Panc1 (cell line): ENCODE data around the gene ZNF804B. TPM values are rescaled to one million over a fixed set of nuclear protein-coding genes. Genes with fewer than 3 reads are reported as not detected.

Experiments used
- ATAC-seq: fragments of 200-7000 bp; cut with Tn5 transposase; 2 replicates; pipeline ENCODE4 v1.9.1; 2020; ENCODE audit warnings: mild to moderate bottlenecking, moderate library complexity
- BruUV-seq: library from RNA; stranded (reverse); fragments of 400-500 nt; replicated peaks from 2 replicates; lab custom pipeline; 2021; lab: Mats Ljungman, UMichigan
- CTCF ChIA-PET: fragments of 300-600 bp; sonication (Branson Sonifier 250); formaldehyde crosslinking; loops from one replicate; lab custom pipeline; 2022; ENCODE audit warnings: antibody characterized with exemption; lab: Charles Lee
- POLR2A ChIA-PET: fragments of 300-600 bp; sonication (Branson Sonifier 250); formaldehyde crosslinking; loops from one replicate; lab custom pipeline; 2022; ENCODE audit warnings: antibody characterized with exemption; lab: Charles Lee
- DNase-seq: peaks from one replicate; pipeline ENCODE4 v3.0.0-alpha.2; 2010; ENCODE audit warnings: low read depth, low spot score
- H3K27ac ChIP-seq: 2 replicates; pipeline ENCODE4 v1.5.1; 2011; ENCODE audit warnings: mild to moderate bottlenecking, low read length, inconsistent platforms
- H3K27me3 ChIP-seq: fragments of 200-500 bp; sonication (Bioruptor generic); 2 replicates; pipeline ENCODE4 v1.6.0; 2014; ENCODE audit warnings: low read length, inconsistent platforms; ENCODE audit not compliant: control insufficient read depth, insufficient read depth
- H3K36me3 ChIP-seq: fragments of 200-500 bp; sonication (Bioruptor generic); 2 replicates; pipeline ENCODE4 v1.5.1; 2014; ENCODE audit warnings: inconsistent platforms, mild to moderate bottlenecking, low read length, moderate library complexity; ENCODE audit not compliant: control insufficient read depth, insufficient read depth
- H3K4me1 ChIP-seq: 2 replicates; pipeline ENCODE4 v1.5.1; 2011; ENCODE audit warnings: inconsistent platforms, mild to moderate bottlenecking, low read length, moderate library complexity; ENCODE audit not compliant: control insufficient read depth, insufficient read depth
- H3K4me3 ChIP-seq, 2 experiments: 2 replicates each; pipeline ENCODE4 v1.5.1; 2011 to 2012; ENCODE audit warnings: low read depth in 2 of 2, low read length in 2 of 2, mild to moderate bottlenecking in 2 of 2, inconsistent platforms in 1 of 2, moderate library complexity in 1 of 2
- H3K9me3 ChIP-seq: fragments of 200-500 bp; sonication (Bioruptor generic); 2 replicates; pipeline ENCODE4 v1.5.1; 2014; ENCODE audit warnings: low read depth, mild to moderate bottlenecking, inconsistent platforms, low read length, moderate library complexity; ENCODE audit not compliant: control insufficient read depth, insufficient read depth
- CTCF ChIP-seq: fragments of 450-650 bp; IDR thresholded peaks from 2 replicates; pipeline ENCODE4 v1.5.1; 2017; ENCODE audit warnings: mild to moderate bottlenecking
- POLR2AphosphoS5 ChIP-seq: IDR thresholded peaks from 2 replicates; pipeline ENCODE4 v1.6.1; 2012; ENCODE audit warnings: mild to moderate bottlenecking, low read depth, low read length, moderate library complexity
- REST ChIP-seq, 2 experiments: IDR thresholded peaks; 2 replicates each; pipeline ENCODE4 v1.6.1; 2011 to 2012; ENCODE audit warnings: low read depth in 2 of 2, control low read depth in 1 of 2, low read length in 1 of 2, mild to moderate bottlenecking in 1 of 2, moderate library complexity in 1 of 2; ENCODE audit not compliant: insufficient read depth in 1 of 2
- SIN3A ChIP-seq: IDR thresholded peaks from 2 replicates; pipeline ENCODE4 v1.6.1; 2012; ENCODE audit warnings: low read depth, mild to moderate bottlenecking, low read length, moderate library complexity, borderline replicate concordance; ENCODE audit not compliant: insufficient read depth
- TCF7L2 ChIP-seq: IDR thresholded peaks from 2 replicates; pipeline ENCODE4 v1.6.1; 2011; ENCODE audit warnings: mild to moderate bottlenecking, low read depth, low read length, inconsistent platforms
- in situ Hi-C: cut with HindIII; loops from 2 replicates; pipeline ENCODE4 v1.10.0; 2016; ENCODE audit warnings: low sequenced_read_pairs, low pct_unique_long_range_greater_than_20kb
- intact Hi-C: fragments of 100-400 bp; cut with micrococcal nuclease; formaldehyde crosslinking; loops from one replicate; pipeline ENCODE4 v1.10.0; 2022; ENCODE audit not compliant: unreplicated experiment
- total RNA-seq: library from RNA; stranded (reverse); gene quantifications from one replicate; pipeline ENCODE4 v1.2.1, GENCODE V29; 2021; ENCODE audit not compliant: unreplicated experiment

ZNF804B gene
- total RNA-seq, 1 experiment from 2014 or later = not detected

DNA sequence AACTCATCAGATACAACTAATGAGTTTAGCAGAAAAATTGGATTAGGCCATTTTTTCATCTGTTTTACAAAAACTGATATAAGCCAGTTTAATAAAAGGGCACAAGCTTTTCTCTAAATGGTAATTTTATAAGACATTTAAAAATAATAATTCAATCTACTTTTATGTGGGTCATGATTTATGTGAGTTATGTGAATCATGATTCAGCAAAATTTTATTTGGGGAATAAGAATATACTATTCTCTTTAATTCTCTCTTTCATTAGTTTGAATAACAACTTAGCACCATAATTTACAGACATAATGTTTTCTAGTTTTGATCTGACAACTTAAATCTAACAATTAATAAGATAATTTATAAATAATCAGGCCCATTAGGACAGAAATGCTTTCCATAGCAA lies 99.8 kb downstream of the ZNF804B start:
- H3K36me3 ChIP-seq = no peaks in the 10 kb centered on the region
- POLR2A ChIA-PET = no interaction called here
- H3K27me3 ChIP-seq = no peaks in the 10 kb centered on the region
- BruUV-seq = no TSS peak
- DNase-seq = no peak
- in situ Hi-C loops = no loop called here
- CTCF ChIA-PET = no interaction called here
- no peaks in the 10 kb centered on the region for H3K4me1 ChIP-seq
- no peaks in the 10 kb centered on the region for H3K9me3 ChIP-seq
- no peak for ATAC-seq
- H3K4me3 ChIP-seq = no peak overlapping the region
- TF ChIP-seq POLR2AphosphoS5 (no peak), SIN3A (no peak), REST (IDR thresholded peaks at IDR 0.05; ENCODE audit: insufficient read depth in 1 of 2, low read depth in 2 of 2, low read length in 1 of 2) (no peak), CTCF (no peak), TCF7L2 (no peak)
- H3K27ac ChIP-seq = no peak overlapping the region
- intact Hi-C loops = no loop called here

DNA sequence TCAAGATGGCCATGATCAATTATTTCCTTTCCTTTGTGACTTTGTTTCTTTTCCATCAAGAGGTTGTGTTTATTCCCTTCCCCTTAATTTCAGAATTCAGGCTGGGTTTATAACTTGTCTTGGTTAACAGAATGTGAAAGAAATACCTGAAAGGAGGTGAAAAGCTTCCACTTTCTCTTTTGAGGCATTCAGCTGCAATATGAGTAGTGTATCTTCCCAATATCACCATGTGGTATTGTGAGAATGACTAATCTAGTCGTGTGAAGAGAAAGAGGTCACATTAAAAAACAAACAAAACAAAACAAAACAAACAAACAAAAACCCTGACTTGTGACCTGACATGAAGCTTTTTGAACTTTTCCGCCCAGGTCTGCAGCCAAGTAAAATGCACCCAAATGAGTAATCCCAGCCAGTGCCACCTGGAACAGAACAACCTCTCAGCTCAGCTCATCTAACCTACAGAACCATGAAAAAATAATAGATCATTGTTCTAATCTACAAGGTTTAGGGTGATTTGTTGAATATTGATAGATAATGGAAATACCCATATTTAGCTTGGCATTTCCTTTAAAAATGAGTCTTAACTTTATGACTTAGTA lies 106.9 kb downstream of the ZNF804B start:
- BruUV-seq = no TSS peak
- H3K36me3 ChIP-seq = no peaks in the 10 kb centered on the region
- H3K9me3 ChIP-seq = no peaks in the 10 kb centered on the region
- TF ChIP-seq CTCF (no peak), TCF7L2 (no peak), REST (IDR thresholded peaks at IDR 0.05; ENCODE audit: insufficient read depth in 1 of 2, low read depth in 2 of 2, low read length in 1 of 2) (no peak), SIN3A (no peak)
- ChIA-PET POLR2A (interaction anchor here (0.6 kb wide), 1 partner anchor 104 kb away, joined by 3 read pairs; no protein-coding TSS in a partner anchor), CTCF (no interaction called here)
- no peak overlapping the region for H3K27ac ChIP-seq
- in situ Hi-C loops = no loop called here
- H3K4me1 ChIP-seq = no peaks in the 10 kb centered on the region
- DNase-seq (no peak), ATAC-seq (no peak)
- no peak overlapping the region for H3K4me3 ChIP-seq
- no peaks in the 10 kb centered on the region for H3K27me3 ChIP-seq
- intact Hi-C loops = no loop called here
